A204.1 (cell line): ENCODE data around the gene KIF6.

Experiments used
- FAIRE-seq: peaks from 2 replicates; lab custom pipeline; 2012; peaks lifted over from hg19 to GRCh38; lab: Jason Lieb, UNC

Gene KIF6

GRCh38 chr6:39664173-39664572 lies 61.0 kb downstream of the KIF6 start:
- no peak for FAIRE-seq

- FAIRE-seq, result no peak
Observed at GRCh38 chr6:39657355-39658135, 67.7 kb downstream of the KIF6 start.

GRCh38 chr6:39654121-39654520 lies 71.1 kb downstream of the KIF6 start:
- FAIRE-seq, result no peak

GRCh38 chr6:39653612-39654011 lies 71.6 kb downstream of the KIF6 start:
- FAIRE-seq, result no peak

GRCh38 chr6:39649996-39650395 lies 75.2 kb downstream of the KIF6 start:
- no peak for FAIRE-seq

GRCh38 chr6:39646751-39647420 lies 78.3 kb downstream of the KIF6 start:
- FAIRE-seq, result no peak

- no peak for FAIRE-seq
Observed at GRCh38 chr6:39642270-39642669, 82.9 kb downstream of the KIF6 start.

- FAIRE-seq, result no peak
Observed at GRCh38 chr6:39638126-39638822, 86.9 kb downstream of the KIF6 start.

GRCh38 chr6:39634646-39635341 lies 90.4 kb downstream of the KIF6 start:
- no peak for FAIRE-seq

- no peak for FAIRE-seq
Observed at GRCh38 chr6:39625209-39625608, 100.0 kb downstream of the KIF6 start.

GRCh38 chr6:39623750-39624149 lies 101.5 kb downstream of the KIF6 start:
- FAIRE-seq, result no peak

- no peak for FAIRE-seq
Observed at GRCh38 chr6:39617520-39617919, 107.7 kb downstream of the KIF6 start.

GRCh38 chr6:39617026-39617425 lies 108.2 kb downstream of the KIF6 start:
- FAIRE-seq, result no peak

GRCh38 chr6:39615622-39616021 lies 109.6 kb downstream of the KIF6 start:
- no peak for FAIRE-seq

GRCh38 chr6:39614393-39614950 lies 110.7 kb downstream of the KIF6 start:
- no peak for FAIRE-seq

- FAIRE-seq, result no peak
Observed at GRCh38 chr6:39610221-39610620, 115.0 kb downstream of the KIF6 start.

- FAIRE-seq, result no peak
Observed at GRCh38 chr6:39608652-39609345, 116.4 kb downstream of the KIF6 start.

GRCh38 chr6:39602601-39603519 lies 122.3 kb downstream of the KIF6 start:
- no peak for FAIRE-seq

- FAIRE-seq, result no peak
Observed at GRCh38 chr6:39599973-39600372, 125.2 kb downstream of the KIF6 start.

GRCh38 chr6:39599341-39599740 lies 125.9 kb downstream of the KIF6 start:
- no peak for FAIRE-seq

GRCh38 chr6:39594285-39594684 lies 130.9 kb downstream of the KIF6 start:
- FAIRE-seq, result no peak
